Uterine smooth muscle cell (primary cell): ENCODE results near the gene ADAMTS10. TPM values are rescaled to one million over a fixed set of nuclear protein-coding genes. Genes with fewer than 3 reads are reported as not detected.

ENCODE experiments used
- total RNA-seq: library from RNA; depleted of rRNA; stranded (reverse); fragments of >200 nt; gene quantifications from 2 replicates; pipeline ENCODE4 v1.2.3, GENCODE V29; 2014

ADAMTS10 gene
- 5.2 and 14.6 TPM in 2 replicates for total RNA-seq

GRCh38 chr19:8610041-8610935, at the start of gene ADAMTS10:
Gene ADAMTS10, minus strand, starts transcription at chr19:8610715. Its CDS starts 5,005 bp downstream, at chr19:8605710.

DNA sequence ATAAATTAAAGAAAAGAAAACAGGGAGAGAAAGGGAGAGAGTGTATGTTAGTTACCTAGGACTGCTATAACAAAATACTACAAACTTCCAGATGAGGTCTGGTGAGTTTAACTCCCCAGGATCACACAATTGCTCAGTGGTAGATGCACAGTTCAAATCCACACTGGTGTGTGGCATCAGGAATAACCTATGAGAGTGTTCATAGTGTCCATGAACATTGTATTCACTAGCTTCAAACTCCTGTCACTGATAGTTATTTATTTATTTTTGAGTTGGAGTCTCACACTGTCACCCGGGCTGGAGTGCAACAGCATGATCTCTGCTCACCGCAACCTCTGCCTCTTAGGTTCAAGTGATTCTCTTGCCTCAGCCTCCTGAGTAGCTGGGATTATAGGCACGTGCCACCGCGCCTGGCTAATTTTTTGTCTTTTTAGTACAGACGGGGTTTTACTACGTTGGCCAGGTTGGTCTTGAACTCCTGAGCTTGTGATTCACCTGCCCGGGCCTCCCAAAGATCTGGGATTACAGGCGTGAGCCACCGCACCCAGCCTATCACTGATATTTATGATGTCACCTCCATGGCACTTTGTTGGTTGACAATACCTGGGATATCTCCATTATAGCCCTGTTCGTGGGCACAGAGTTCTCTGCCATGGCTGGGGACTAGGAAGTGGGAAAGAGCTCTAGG, 19.6 kb upstream of the ADAMTS10 start, which contains the start of gene NFILZ:
TSS of gene NFILZ (plus strand) at position 638 of the 688 bp plus-strand sequence. CDS start 46,133 bp downstream, outside the sequence.

GRCh38 chr19:8577247-8577646, 33.3 kb downstream of the ADAMTS10 start, which contains the start of gene MYO1F:
Gene MYO1F, minus strand, starts transcription at chr19:8577442. Its CDS starts 133 bp downstream, at chr19:8577309.

Other genes starting within 250 kb of the ADAMTS10 start
- gene ANGPTL4, start 246.6 kb downstream of the ADAMTS10 start, total RNA-seq: 1.9 and 2.4 TPM in 2 replicates
- 31.9 and 35.2 TPM in 2 replicates for gene RAB11B, start 220.4 kb downstream of the ADAMTS10 start, total RNA-seq
- 43.7 and 89.2 TPM in 2 replicates for gene MARCHF2, start 197.4 kb downstream of the ADAMTS10 start, total RNA-seq
- 68.5 and 123 TPM in 2 replicates for gene HNRNPM, start 165.7 kb downstream of the ADAMTS10 start, total RNA-seq
- not detected in 2 replicates for gene PRAM1, start 108.1 kb downstream of the ADAMTS10 start, total RNA-seq
- gene ZNF414, start 96.5 kb downstream of the ADAMTS10 start, total RNA-seq: 4.0 and 5.2 TPM in 2 replicates
- 0.12 and 0.22 TPM in 2 replicates for gene MYO1F, start 33.3 kb downstream of the ADAMTS10 start, total RNA-seq
- not detected in 2 replicates for gene NFILZ, start 19.9 kb upstream of the ADAMTS10 start, total RNA-seq
- gene ACTL9, start 88.1 kb upstream of the ADAMTS10 start, total RNA-seq: not detected in 2 replicates
- gene OR2Z1, start 110.9 kb upstream of the ADAMTS10 start, total RNA-seq: not detected in 2 replicates
- gene ZNF558, start 221.6 kb upstream of the ADAMTS10 start, total RNA-seq: 23.0 and 41.4 TPM in 2 replicates
- not detected in 2 replicates for gene MBD3L1, start 221.7 kb upstream of the ADAMTS10 start, total RNA-seq